Ishikawa (cell line): ENCODE results near the gene KLHDC8A.
A peak's percentile ranks its signal among the peaks of the same experiment; 100 is the strongest.

ENCODE experiments used
- CREB1 ChIP-seq: IDR thresholded peaks from 2 replicates; pipeline ENCODE4 v1.6.1; 2012; ENCODE audit warnings: low read depth
- EGR1 ChIP-seq: IDR thresholded peaks from 2 replicates; pipeline ENCODE4 v1.6.1; 2012
- EP300 ChIP-seq: IDR thresholded peaks from 2 replicates; pipeline ENCODE4 v1.6.1; 2012; ENCODE audit warnings: borderline replicate concordance
- MAX ChIP-seq: IDR thresholded peaks from 2 replicates; pipeline ENCODE4 v1.6.1; 2012
- NFIC ChIP-seq: IDR thresholded peaks from 2 replicates; pipeline ENCODE4 v1.6.1; 2012
- RAD21 ChIP-seq: IDR thresholded peaks from 2 replicates; pipeline ENCODE4 v1.6.1; 2012; ENCODE audit warnings: low read depth
- TAF1 ChIP-seq: IDR thresholded peaks from 2 replicates; pipeline ENCODE4 v1.6.1; 2012; ENCODE audit warnings: low read depth, mild to moderate bottlenecking
- USF1 ChIP-seq: IDR thresholded peaks from 2 replicates; pipeline ENCODE4 v1.6.1; 2012

GRCh38 chr1:205294175-205294917 lies 62.4 kb downstream of the KLHDC8A start:
- TF ChIP-seq RAD21 (no peak), MAX (no peak), EP300 (0 out of 2 replicates have a peak, but pooled peaks have one; percentile 7), NFIC (no peak), CREB1 (no peak), TAF1 (no peak), EGR1 (no peak), USF1 (no peak)
